Type B pancreatic cell (in vitro differentiated cells): Measurements from ENCODE around the gene ULK4. TPM values are rescaled to one million over a fixed set of nuclear protein-coding genes. Genes with fewer than 3 reads are reported as not detected.

Source experiments
- DNase-seq: peaks from one replicate; pipeline ENCODE4 v3.0.0; 2021; ENCODE audit warnings: mixed read lengths; ENCODE audit not compliant: unreplicated experiment; ENCODE audit errors: extremely low spot score
- H3K27ac Mint-ChIP-seq: 2 replicates; pipeline ENCODE4 v1.8.0; 2021; ENCODE audit warnings: mild to moderate bottlenecking, mixed read lengths
- H3K27me3 Mint-ChIP-seq: 2 replicates; pipeline ENCODE4 v1.8.0; 2021; ENCODE audit warnings: mixed read lengths
- H3K36me3 Mint-ChIP-seq: 2 replicates; pipeline ENCODE4 v1.8.0; 2021; ENCODE audit warnings: mixed read lengths
- H3K4me1 Mint-ChIP-seq: one replicate; pipeline ENCODE4 v1.8.0; 2021; ENCODE audit warnings: mixed read lengths; ENCODE audit not compliant: unreplicated experiment
- H3K4me3 Mint-ChIP-seq: 2 replicates; pipeline ENCODE4 v1.8.0; 2021; ENCODE audit warnings: mild to moderate bottlenecking, mixed read lengths
- H3K9me3 Mint-ChIP-seq: 2 replicates; pipeline ENCODE4 v1.8.0; 2021; ENCODE audit warnings: mixed read lengths
- CTCF ChIP-seq: fragments of 200-600 bp; sonication (generic); conservative IDR thresholded peaks from 2 replicates; pipeline ENCODE4 v1.5.0; 2021; ENCODE audit warnings: antibody characterized with exemption, mild to moderate bottlenecking
- total RNA-seq: library from RNA; stranded (reverse); gene quantifications from 2 replicates; pipeline ENCODE4 v1.2.1, GENCODE V29; 2021; ENCODE audit warnings: low replicate concordance

The ULK4 gene
- total RNA-seq, 1 donor from 2014 or later, result 10.7 TPM

DNA sequence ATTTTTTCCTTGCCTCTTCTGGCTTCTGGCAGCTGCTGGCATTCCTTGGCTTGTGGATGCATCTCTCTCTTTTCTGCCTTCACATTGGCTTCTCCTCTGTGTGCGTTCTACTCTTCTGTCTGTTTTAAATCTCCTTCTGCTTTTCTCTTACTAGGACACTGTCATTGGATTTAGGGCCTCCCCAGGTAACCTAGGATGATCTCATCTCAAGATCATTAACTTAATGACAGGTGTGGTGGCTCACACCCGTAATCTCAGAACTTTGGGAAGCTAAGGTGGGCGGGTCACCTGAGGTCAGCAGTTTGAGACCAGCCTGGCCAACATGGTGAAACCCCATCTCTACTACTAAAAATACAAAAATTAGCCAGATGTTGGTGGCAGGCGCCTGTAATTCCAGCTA lies 40.9 kb upstream of the ULK4 start:
- no peak overlapping the region for H3K4me3 Mint-ChIP-seq
- no peak for TF ChIP-seq CTCF

GRCh38 chr3:42001777-42002176 lies 39.9 kb upstream of the ULK4 start:
- H3K4me3 Mint-ChIP-seq, result no peak overlapping the region
- no peak for DNase-seq
- no peaks in the 10 kb centered on the region for H3K27me3 Mint-ChIP-seq
- TF ChIP-seq CTCF, result no peak
- no peaks in the 10 kb centered on the region for H3K36me3 Mint-ChIP-seq
- H3K27ac Mint-ChIP-seq, result no peak overlapping the region
- peaks cover 6% of the 10 kb centered on the region for H3K9me3 Mint-ChIP-seq
- peaks cover 5% of the 10 kb centered on the region for H3K4me1 Mint-ChIP-seq

More for the DNA sequence above, 40.9 kb upstream of the ULK4 start:
- H3K4me1 Mint-ChIP-seq, result peaks cover 2% of the 10 kb centered on the region
- DNase-seq, result no peak
- H3K27ac Mint-ChIP-seq, result no peak overlapping the region
- peaks cover 6% of the 10 kb centered on the region for H3K9me3 Mint-ChIP-seq
- peaks cover 1% of the 10 kb centered on the region for H3K27me3 Mint-ChIP-seq
- no peaks in the 10 kb centered on the region for H3K36me3 Mint-ChIP-seq

GRCh38 chr3:41999909-42000308 lies 38.0 kb upstream of the ULK4 start:
- H3K27me3 Mint-ChIP-seq, result no peaks in the 10 kb centered on the region
- H3K4me3 Mint-ChIP-seq, result no peak overlapping the region
- peaks cover 6% of the 10 kb centered on the region for H3K9me3 Mint-ChIP-seq
- H3K4me1 Mint-ChIP-seq, result peaks cover 5% of the 10 kb centered on the region
- DNase-seq, result no peak
- no peak overlapping the region for H3K27ac Mint-ChIP-seq
- TF ChIP-seq CTCF, result no peak
- H3K36me3 Mint-ChIP-seq, result no peaks in the 10 kb centered on the region

GRCh38 chr3:41997702-41998550 lies 36.0 kb upstream of the ULK4 start:
- Mint-ChIP-seq H3K27me3 (no peaks in the 10 kb centered on the region), H3K9me3 (peaks cover 11% of the 10 kb centered on the region), H3K4me1 (peaks cover 5% of the 10 kb centered on the region), H3K27ac (no peak overlapping the region), H3K4me3 (no peak overlapping the region), H3K36me3 (no peaks in the 10 kb centered on the region)
- DNase-seq, result no peak
- TF ChIP-seq CTCF, result peak; percentile 66

- H3K27ac Mint-ChIP-seq, result peak overlapping the region; percentile 7
- TF ChIP-seq CTCF, result no peak
- H3K36me3 Mint-ChIP-seq, result no peaks in the 10 kb centered on the region
- no peak overlapping the region for H3K4me3 Mint-ChIP-seq
- no peak for DNase-seq
- no peaks in the 10 kb centered on the region for H3K4me1 Mint-ChIP-seq
- H3K9me3 Mint-ChIP-seq, result peaks cover 5% of the 10 kb centered on the region
- no peaks in the 10 kb centered on the region for H3K27me3 Mint-ChIP-seq
These were observed 29.5 kb upstream of the ULK4 start for GRCh38 chr3:41991437-41991836.
